Upper lobe of right lung (tissue), 1 donor: ENCODE data around the gene TSPEAR. TPM values are rescaled to one million over a fixed set of nuclear protein-coding genes. Genes with fewer than 3 reads are reported as not detected.

Experiments used
- ATAC-seq: fragments of 200-7000 bp; cut with Tn5 transposase; one replicate; pipeline ENCODE4 v1.9.1; 2020; ENCODE audit warnings: mild to moderate bottlenecking, moderate library complexity
- DNase-seq: peaks from one replicate; pipeline ENCODE4 v3.0.0-alpha.2; 2020
- H3K27ac ChIP-seq: fragments of 200-600 bp; one replicate; pipeline ENCODE4 v1.8.0; 2022
- H3K27me3 ChIP-seq: fragments of 200-600 bp; one replicate; pipeline ENCODE4 v1.8.0; 2022; ENCODE audit warnings: mild to moderate bottlenecking
- H3K36me3 ChIP-seq: fragments of 200-600 bp; one replicate; pipeline ENCODE4 v1.8.0; 2022
- H3K4me1 ChIP-seq: fragments of 200-600 bp; one replicate; pipeline ENCODE4 v1.8.0; 2022
- H3K4me3 ChIP-seq: fragments of 200-600 bp; one replicate; pipeline ENCODE4 v1.8.0; 2022; ENCODE audit warnings: mild to moderate bottlenecking
- H3K9me3 ChIP-seq: fragments of 200-600 bp; one replicate; pipeline ENCODE4 v1.8.0; 2022
- CTCF ChIP-seq: fragments of 200-600 bp; IDR thresholded peaks from one replicate; pipeline ENCODE4 v1.8.0; 2022; ENCODE audit warnings: antibody characterized with exemption
- intact Hi-C: fragments of 100-400 bp; cut with DNase I; formaldehyde crosslinking; loops from one replicate; pipeline ENCODE4 v1.11.0; 2022
- total RNA-seq: library from RNA; stranded (reverse); fragmentation: NEBNext Ultra II Directional; extraction: Animal tissue kit (Norgen Biotek cat#: 25700); gene quantifications from one replicate; pipeline ENCODE4 v1.2.1, GENCODE V29; 2021
- donor health status: DM: no; HTN: yes; CAD: no; lungs with severe emphysema.

The TSPEAR gene
- total RNA-seq, 1 donor from 2014 or later, result 0.23 TPM

GRCh38 chr21:44677881-44678280 lies 33.5 kb downstream of the TSPEAR start:
- DNase-seq, result no peak
- ATAC-seq, result no peak
- TF ChIP-seq CTCF, result no peak
- H3K36me3 ChIP-seq, result no peaks in the 10 kb centered on the region
- no peaks in the 10 kb centered on the region for H3K4me1 ChIP-seq
- peaks cover 5% of the 10 kb centered on the region for H3K27me3 ChIP-seq
- H3K9me3 ChIP-seq, result no peaks in the 10 kb centered on the region
- H3K4me3 ChIP-seq, result no peak overlapping the region
- intact Hi-C loops, result no loop called here
- H3K27ac ChIP-seq, result no peak overlapping the region

GRCh38 chr21:44671911-44672310 lies 39.5 kb downstream of the TSPEAR start:
- no peaks in the 10 kb centered on the region for H3K9me3 ChIP-seq
- ATAC-seq (no peak), DNase-seq (no peak)
- no peak for TF ChIP-seq CTCF
- no peaks in the 10 kb centered on the region for H3K36me3 ChIP-seq
- H3K4me1 ChIP-seq, result no peaks in the 10 kb centered on the region
- intact Hi-C loops, result no loop called here
- H3K27ac ChIP-seq, result no peak overlapping the region
- H3K27me3 ChIP-seq, result no peaks in the 10 kb centered on the region
- H3K4me3 ChIP-seq, result no peak overlapping the region

- no peak for DNase-seq
- no peak for ATAC-seq
- Histone ChIP-seq H3K27ac (no peak overlapping the region), H3K9me3 (no peaks in the 10 kb centered on the region), H3K4me1 (no peaks in the 10 kb centered on the region), H3K4me3 (no peak overlapping the region), H3K27me3 (no peaks in the 10 kb centered on the region), H3K36me3 (no peaks in the 10 kb centered on the region)
- no peak for TF ChIP-seq CTCF
- intact Hi-C loops, result no loop called here
Observed at GRCh38 chr21:44670642-44671432, 40.5 kb downstream of the TSPEAR start.

- Histone ChIP-seq H3K27me3 (no peaks in the 10 kb centered on the region), H3K9me3 (no peaks in the 10 kb centered on the region), H3K27ac (no peak overlapping the region), H3K4me3 (no peak overlapping the region), H3K4me1 (no peaks in the 10 kb centered on the region), H3K36me3 (no peaks in the 10 kb centered on the region)
- ATAC-seq, result no peak
- no peak for DNase-seq
- TF ChIP-seq CTCF, result no peak
- intact Hi-C loops, result no loop called here
Observed at GRCh38 chr21:44667612-44668011, 43.8 kb downstream of the TSPEAR start.

GRCh38 chr21:44666401-44667320 lies 44.7 kb downstream of the TSPEAR start, which contains the start of gene KRTAP12-2:
Gene KRTAP12-2, minus strand, starts transcription at chr21:44666927. Its CDS starts 41 bp downstream, at chr21:44666886.
- ATAC-seq (no peak), DNase-seq (no peak)
- no peak for TF ChIP-seq CTCF
- H3K27me3 ChIP-seq, result no peaks in the 10 kb centered on the region
- intact Hi-C loops, result no loop called here
- no peak within 1 kb of the TSS for H3K4me3 ChIP-seq
- no peak within 1 kb of the TSS for H3K27ac ChIP-seq
- no peaks in the 10 kb centered on the region for H3K9me3 ChIP-seq
- no peaks in the 10 kb centered on the region for H3K36me3 ChIP-seq
- no peaks in the 10 kb centered on the region for H3K4me1 ChIP-seq
